Colonic mucosa (tissue), 4 donors: ENCODE results near the gene PKDREJ. TPM values are rescaled to one million over a fixed set of nuclear protein-coding genes. Genes with fewer than 3 reads are reported as not detected.

Experiments used
- DNase-seq: peaks from one replicate; pipeline ENCODE4 v3.0.0-alpha.2; 2020
- H3K27ac ChIP-seq: fragments of 200-600 bp; one replicate; pipeline ENCODE4 v1.8.0; 2021
- H3K27me3 ChIP-seq: fragments of 200-600 bp; one replicate; pipeline ENCODE4 v1.8.0; 2021
- H3K36me3 ChIP-seq: fragments of 200-600 bp; one replicate; pipeline ENCODE4 v1.8.0; 2021
- H3K4me1 ChIP-seq: fragments of 200-600 bp; one replicate; pipeline ENCODE4 v1.8.0; 2021; ENCODE audit warnings: mild to moderate bottlenecking
- H3K4me3 ChIP-seq: fragments of 200-600 bp; one replicate; pipeline ENCODE4 v1.8.0; 2021
- H3K9ac ChIP-seq, 2 donors: one replicate each; pipeline ENCODE4 v1.7.0; 2013; ENCODE audit warnings: control low read depth in 2 of 2, low read depth in 2 of 2, low read length in 2 of 2
- H3K9me3 ChIP-seq: fragments of 200-600 bp; one replicate; pipeline ENCODE4 v1.8.0; 2021
- intact Hi-C: fragments of 100-400 bp; cut with DNase I; formaldehyde crosslinking; loops from one replicate; pipeline ENCODE4 v1.14.1; 2022
- total RNA-seq, 2 donors: library from RNA; stranded (reverse); fragmentation: NEBNext Ultra II Directional in 1 of 2; extraction: Animal tissue kit (Norgen Biotek cat#: 25700) in 1 of 2; gene quantifications; one replicate each; pipeline ENCODE4 v1.2.1, GENCODE V29; 2021
- TF ChIP-seq, protein P1 (sequence below): fragments of 200-600 bp; IDR thresholded peaks from one replicate; pipeline ENCODE4 v1.8.0; 2022; ENCODE audit warnings: antibody characterized with exemption, mild to moderate bottlenecking
- donor health status: healthy.
- donor health status: DM: no; HTN: no; CAD: no.
- donor health status: DM: no; HTN: no; CAD: no.

PKDREJ gene
- total RNA-seq, 2 donors from 2014 or later = 0.32 to 1.1 TPM

DNA sequence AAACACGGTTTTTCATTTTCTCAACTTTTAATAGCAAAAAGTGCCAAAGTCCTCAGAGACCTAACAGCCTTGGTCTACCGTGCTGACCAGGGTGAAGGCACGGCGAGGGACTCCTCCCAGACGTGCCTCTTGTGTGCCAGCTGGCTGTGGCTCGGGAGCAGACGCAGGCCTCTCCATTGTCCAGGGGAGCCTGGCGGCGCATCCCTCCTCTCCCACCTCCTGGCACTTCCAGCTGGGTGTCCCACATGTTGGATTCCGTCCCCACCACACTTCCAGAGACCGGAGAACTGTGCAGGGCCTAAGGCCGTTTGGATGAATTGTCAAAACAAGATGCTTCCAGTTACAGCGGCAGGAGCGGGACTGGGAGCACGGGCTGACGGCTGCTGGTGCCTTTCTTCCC lies 24.6 kb downstream of the PKDREJ start:
- Histone ChIP-seq H3K27me3 (no peaks in the 10 kb centered on the region), H3K4me3 (no peak overlapping the region), H3K9ac (no peak overlapping the region), H3K36me3 (peaks cover 4% of the 10 kb centered on the region), H3K27ac (no peak overlapping the region), H3K4me1 (no peaks in the 10 kb centered on the region), H3K9me3 (no peaks in the 10 kb centered on the region)
- TF ChIP-seq, protein P1, sequence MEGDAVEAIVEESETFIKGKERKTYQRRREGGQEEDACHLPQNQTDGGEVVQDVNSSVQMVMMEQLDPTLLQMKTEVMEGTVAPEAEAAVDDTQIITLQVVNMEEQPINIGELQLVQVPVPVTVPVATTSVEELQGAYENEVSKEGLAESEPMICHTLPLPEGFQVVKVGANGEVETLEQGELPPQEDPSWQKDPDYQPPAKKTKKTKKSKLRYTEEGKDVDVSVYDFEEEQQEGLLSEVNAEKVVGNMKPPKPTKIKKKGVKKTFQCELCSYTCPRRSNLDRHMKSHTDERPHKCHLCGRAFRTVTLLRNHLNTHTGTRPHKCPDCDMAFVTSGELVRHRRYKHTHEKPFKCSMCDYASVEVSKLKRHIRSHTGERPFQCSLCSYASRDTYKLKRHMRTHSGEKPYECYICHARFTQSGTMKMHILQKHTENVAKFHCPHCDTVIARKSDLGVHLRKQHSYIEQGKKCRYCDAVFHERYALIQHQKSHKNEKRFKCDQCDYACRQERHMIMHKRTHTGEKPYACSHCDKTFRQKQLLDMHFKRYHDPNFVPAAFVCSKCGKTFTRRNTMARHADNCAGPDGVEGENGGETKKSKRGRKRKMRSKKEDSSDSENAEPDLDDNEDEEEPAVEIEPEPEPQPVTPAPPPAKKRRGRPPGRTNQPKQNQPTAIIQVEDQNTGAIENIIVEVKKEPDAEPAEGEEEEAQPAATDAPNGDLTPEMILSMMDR = no peak
- no peak for DNase-seq
- intact Hi-C loops = no loop called here

DNA sequence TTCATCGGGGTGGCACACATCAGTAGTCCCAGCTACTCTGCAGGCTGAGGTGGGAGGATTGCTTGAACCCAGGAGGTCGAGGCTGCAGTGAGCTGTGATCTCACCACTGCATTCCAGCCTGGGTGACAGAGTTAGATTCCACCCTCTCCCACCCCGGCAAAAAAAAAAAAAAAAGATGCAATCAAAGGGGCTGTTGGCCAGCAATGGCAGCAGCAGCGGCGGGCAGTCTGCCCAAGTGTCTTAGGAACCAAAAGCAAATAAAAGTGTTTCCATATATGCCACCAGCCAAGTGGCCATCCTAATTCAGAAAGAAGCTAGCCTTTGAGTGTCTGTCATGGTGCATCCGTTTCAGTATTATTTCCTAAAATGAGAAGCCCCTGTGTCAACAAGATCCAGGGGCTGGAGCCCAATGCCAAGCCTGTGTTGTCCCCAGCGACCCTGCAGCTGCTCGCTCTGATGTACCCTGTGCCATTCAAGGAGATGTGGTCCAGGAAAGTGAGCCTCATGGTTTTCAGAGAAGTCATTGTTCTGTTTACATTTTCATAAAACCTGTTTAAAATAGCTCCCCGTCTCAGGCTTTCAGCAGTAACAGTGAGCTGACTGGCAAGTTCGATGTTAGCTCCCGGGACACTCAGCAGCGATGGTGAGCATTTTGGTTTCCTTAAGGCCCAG lies 25.6 kb downstream of the PKDREJ start:
- no peaks in the 10 kb centered on the region for H3K4me1 ChIP-seq
- H3K4me3 ChIP-seq = no peak overlapping the region
- no peaks in the 10 kb centered on the region for H3K27me3 ChIP-seq
- no peaks in the 10 kb centered on the region for H3K9me3 ChIP-seq
- TF ChIP-seq, protein P1 = no peak
- no peak overlapping the region for H3K9ac ChIP-seq
- H3K27ac ChIP-seq = no peak overlapping the region
- no peak for DNase-seq
- peaks cover 4% of the 10 kb centered on the region for H3K36me3 ChIP-seq
- intact Hi-C loops = no loop called here

DNA sequence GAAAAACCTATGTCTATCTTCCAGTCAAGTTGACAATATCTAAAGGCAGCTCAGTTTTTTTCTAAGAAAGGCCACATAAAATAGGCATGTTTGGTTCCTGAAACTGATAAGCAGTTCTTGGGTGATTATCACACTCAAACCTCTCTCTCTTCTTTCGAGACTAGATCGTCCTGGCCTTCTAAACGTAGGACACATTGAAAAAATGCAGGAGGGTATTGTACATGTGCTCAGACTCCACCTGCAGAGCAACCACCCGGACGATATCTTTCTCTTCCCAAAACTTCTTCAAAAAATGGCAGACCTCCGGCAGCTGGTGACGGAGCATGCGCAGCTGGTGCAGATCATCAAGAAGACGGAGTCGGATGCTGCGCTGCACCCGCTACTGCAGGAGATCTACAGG lies 28.2 kb downstream of the PKDREJ start:
- H3K9ac ChIP-seq = no peak overlapping the region
- intact Hi-C loops = no loop called here

DNA sequence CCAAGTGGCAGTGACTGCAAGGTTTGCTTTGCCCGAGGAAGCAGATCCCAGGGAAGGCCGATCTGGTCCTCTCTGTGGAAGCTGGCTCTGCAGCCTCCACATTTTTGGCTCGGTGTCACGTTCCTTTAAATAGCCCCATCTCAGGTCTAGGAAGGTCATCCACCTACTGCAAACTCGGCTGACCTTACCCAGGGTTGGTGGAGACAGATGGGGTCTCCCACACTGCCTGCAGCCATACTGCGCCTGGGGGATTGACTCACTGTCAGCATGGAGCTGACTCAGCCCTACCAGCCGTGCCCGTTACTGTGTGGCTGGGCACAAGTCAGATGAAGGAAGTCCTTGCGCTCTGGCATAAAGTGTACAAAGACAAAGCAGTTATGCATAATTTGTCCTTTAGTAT lies 29.9 kb downstream of the PKDREJ start:
- intact Hi-C loops = no loop called here
- no peak overlapping the region for H3K9ac ChIP-seq
- no peaks in the 10 kb centered on the region for H3K9me3 ChIP-seq
- TF ChIP-seq, protein P1 = no peak
- DNase-seq = no peak
- no peaks in the 10 kb centered on the region for H3K4me1 ChIP-seq
- H3K27me3 ChIP-seq = no peaks in the 10 kb centered on the region
- no peak overlapping the region for H3K27ac ChIP-seq
- H3K36me3 ChIP-seq = peaks cover 4% of the 10 kb centered on the region
- H3K4me3 ChIP-seq = no peak overlapping the region

More for the DNA sequence above, 28.2 kb downstream of the PKDREJ start:
- no peaks in the 10 kb centered on the region for H3K9me3 ChIP-seq
- H3K36me3 ChIP-seq = peaks cover 4% of the 10 kb centered on the region
- no peaks in the 10 kb centered on the region for H3K4me1 ChIP-seq
- DNase-seq = no peak
- H3K4me3 ChIP-seq = no peak overlapping the region
- no peak overlapping the region for H3K27ac ChIP-seq
- TF ChIP-seq, protein P1 = no peak
- H3K27me3 ChIP-seq = no peaks in the 10 kb centered on the region

DNA sequence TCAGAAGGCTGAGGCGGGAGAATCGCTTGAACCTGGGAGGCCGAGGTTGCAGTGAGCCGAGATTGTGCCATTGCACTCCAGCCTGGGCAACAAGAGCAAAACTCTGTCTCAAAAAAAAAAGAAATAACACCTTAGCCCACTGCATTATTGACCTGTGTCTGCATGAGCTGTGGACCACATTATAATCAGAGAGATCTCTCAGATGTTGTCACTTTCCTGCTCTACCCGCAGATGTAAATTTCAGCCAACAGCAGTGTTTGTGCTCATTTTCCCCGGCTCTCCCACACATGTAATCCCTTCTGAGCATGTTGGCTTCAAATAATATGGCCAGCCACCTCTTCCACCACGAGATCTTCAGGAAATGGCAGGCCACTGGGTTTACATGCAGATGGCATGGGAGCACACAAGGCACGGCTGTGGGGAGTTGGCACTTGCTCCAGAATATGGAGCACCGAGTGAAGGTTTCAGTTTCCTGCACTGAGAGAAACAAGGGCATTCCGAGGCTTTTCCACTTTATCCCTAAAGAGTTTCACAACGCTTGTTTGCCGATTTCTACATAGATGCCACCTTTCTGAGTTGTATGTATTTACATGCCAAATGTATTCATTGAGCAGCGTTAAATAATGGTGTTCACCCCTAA lies 32.8 kb downstream of the PKDREJ start:
- Histone ChIP-seq H3K36me3 (no peaks in the 10 kb centered on the region), H3K4me1 (no peaks in the 10 kb centered on the region)

More for the DNA sequence above, 32.8 kb downstream of the PKDREJ start:
- Histone ChIP-seq H3K27me3 (no peaks in the 10 kb centered on the region), H3K9me3 (no peaks in the 10 kb centered on the region), H3K4me3 (no peak overlapping the region), H3K27ac (no peak overlapping the region), H3K9ac (no peak overlapping the region)
- intact Hi-C loops = no loop called here
- TF ChIP-seq, protein P1 = no peak
- no peak for DNase-seq
